B cell (primary cell): ENCODE results near the gene KLHL22. TPM values are rescaled to one million over a fixed set of nuclear protein-coding genes. Genes with fewer than 3 reads are reported as not detected.

Experiments
- ATAC-seq: fragments of 200-7000 bp; cut with Tn5 transposase; one replicate; pipeline ENCODE4 v1.10.0; 2021; ENCODE audit warnings: low read depth, mild to moderate bottlenecking, moderate number of reproducible peaks, moderate library complexity
- CTCF ChIA-PET: fragments of 350-600 bp; sonication (Branson Sonifier 250); formaldehyde crosslinking; loops from one replicate; lab custom pipeline; 2021; ENCODE audit warnings: antibody characterized with exemption, inconsistent platforms; lab: Charles Lee
- POLR2A ChIA-PET: fragments of 350-600 bp; sonication (Branson Sonifier 250); formaldehyde crosslinking; loops from one replicate; lab custom pipeline; 2021; ENCODE audit warnings: antibody characterized with exemption; lab: Charles Lee
- DNase-seq: peaks from one replicate; pipeline ENCODE4 v3.0.0; 2013
- H2AFZ ChIP-seq: 2 replicates; pipeline ENCODE4 v1.6.1; 2012; ENCODE audit warnings: mild to moderate bottlenecking, low read depth, low read length; ENCODE audit not compliant: insufficient read depth, poor library complexity, severe bottlenecking
- H3K27ac ChIP-seq, 2 donors: 1 replicate in 1 of 2; 2 replicates in 1 of 2; pipeline ENCODE4 v1.5.1; 2012 to 2013; ENCODE audit warnings: low read length in 2 of 2, mild to moderate bottlenecking in 2 of 2, moderate library complexity in 1 of 2
- H3K27me3 ChIP-seq, 4 experiments: fragments of 200-600 bp in 1 of 4; sonication (generic) in 1 of 4; replicated peaks in 1 of 4; 1 replicate in 2 of 4; 2 replicates in 2 of 4; pipeline versions ENCODE4 v1.6.1 to v1.7.0; 2013 to 2016; ENCODE audit warnings: low read length in 3 of 4, mild to moderate bottlenecking in 2 of 4, mixed read lengths in 1 of 4, moderate library complexity in 1 of 4; ENCODE audit not compliant: insufficient read depth in 4 of 4, control insufficient read depth in 3 of 4; ENCODE audit errors: control extremely low read depth in 1 of 4
- H3K36me3 ChIP-seq, 2 experiments: replicated peaks in 1 of 2; 1 replicate in 1 of 2; 2 replicates in 1 of 2; pipeline versions ENCODE4 v1.6.1 to v1.7.1; 2013; ENCODE audit warnings: low read length in 1 of 2; ENCODE audit not compliant: insufficient read depth in 2 of 2, control insufficient read depth in 1 of 2; ENCODE audit errors: control extremely low read depth in 1 of 2, extremely low read depth in 1 of 2
- H3K4me1 ChIP-seq, 2 donors: fragments of 200-600 bp in 1 of 2; sonication (generic) in 1 of 2; 1 replicate in 1 of 2; 2 replicates in 1 of 2; pipeline versions ENCODE4 v1.5.1 to v1.6.1; 2013 to 2017; ENCODE audit warnings: low read length in 2 of 2; ENCODE audit not compliant: control insufficient read depth in 2 of 2, insufficient read depth in 2 of 2
- H3K4me2 ChIP-seq: replicated peaks from 2 replicates; pipeline ENCODE3; 2012; ENCODE audit warnings: mild to moderate bottlenecking, low read depth, low read length; ENCODE audit not compliant: poor library complexity, severe bottlenecking
- H3K4me3 ChIP-seq, 5 experiments: fragments of 200-600 bp in 1 of 5; sonication (generic) in 1 of 5; 1 replicate in 3 of 5; 2 replicates in 2 of 5; pipeline versions ENCODE4 v1.5.1 to v1.7.0; 2011 to 2016; ENCODE audit warnings: low read length in 4 of 5, mild to moderate bottlenecking in 4 of 5, low read depth in 2 of 5, control low read depth in 1 of 5, moderate library complexity in 1 of 5; ENCODE audit not compliant: insufficient read depth in 1 of 5; ENCODE audit errors: control extremely low read depth in 1 of 5, extremely low read depth in 1 of 5
- H3K79me2 ChIP-seq: fragments of 200-600 bp; sonication (generic); one replicate; pipeline ENCODE4 v1.6.0; 2016; ENCODE audit warnings: low read length; ENCODE audit not compliant: control insufficient read depth, insufficient read depth
- H3K9ac ChIP-seq: fragments of 200-600 bp; sonication (generic); 2 replicates; pipeline ENCODE4 v1.6.1; 2017; ENCODE audit warnings: mild to moderate bottlenecking, low read length, moderate library complexity
- H3K9me3 ChIP-seq, 3 donors: one replicate each; pipeline versions ENCODE4 v1.6.1 to v1.7.1; 2013; ENCODE audit warnings: low read length in 2 of 3; ENCODE audit not compliant: control insufficient read depth in 2 of 3, insufficient read depth in 1 of 3; ENCODE audit errors: control extremely low read depth in 1 of 3
- H4K20me1 ChIP-seq: 2 replicates; pipeline ENCODE4 v1.6.0; 2012; ENCODE audit warnings: mild to moderate bottlenecking, low read length; ENCODE audit not compliant: insufficient read depth, control insufficient read depth, poor library complexity, severe bottlenecking
- H3K27ac Mint-ChIP-seq: one replicate; pipeline ENCODE4 v1.8.0; 2021; ENCODE audit warnings: mixed read lengths
- H3K27me3 Mint-ChIP-seq: one replicate; pipeline ENCODE4 v1.8.0; 2021; ENCODE audit warnings: mixed read lengths
- H3K4me1 Mint-ChIP-seq: one replicate; pipeline ENCODE4 v1.8.0; 2021; ENCODE audit warnings: mixed read lengths
- H3K4me3 Mint-ChIP-seq: one replicate; pipeline ENCODE4 v1.8.0; 2021; ENCODE audit warnings: mixed read lengths
- H3K9me3 Mint-ChIP-seq: one replicate; pipeline ENCODE4 v1.8.0; 2022; ENCODE audit warnings: mixed read lengths; ENCODE audit not compliant: insufficient read depth
- EZH2 ChIP-seq: IDR thresholded peaks from 2 replicates; pipeline ENCODE4 v1.6.1; 2012; ENCODE audit warnings: borderline replicate concordance, low read depth, mild to moderate bottlenecking, moderate library complexity, low read length; ENCODE audit not compliant: insufficient read depth, poor library complexity, severe bottlenecking
- WGBS: methylation state at CpG from one replicate; pipeline ENCODE4 v1.1.5; 2013; ENCODE audit warnings: missing lambda C conversion rate; ENCODE audit not compliant: insufficient coverage; 5-methylcytosine and 5-hydroxymethylcytosine counted together
- intact Hi-C: fragments of 100-400 bp; cut with micrococcal nuclease; formaldehyde crosslinking; loops from one replicate; pipeline ENCODE4 v1.10.0; 2022
- polyA plus RNA-seq: library from polyadenylated mRNA; depleted of rRNA; stranded (reverse); fragments of >200 nt; gene quantifications from 2 replicates; pipeline ENCODE4 v1.2.3, GENCODE V29; 2012
- total RNA-seq, 2 donors: library from RNA; stranded (reverse); fragments of 120-200 nt in 1 of 2; gene quantifications; 1 replicate in 1 of 2; 2 replicates in 1 of 2; pipeline versions ENCODE4 v1.2.3 to v1.2.4, GENCODE V29; 2013 to 2022
- TF ChIP-seq, protein P1 (sequence below): fragments of 200-600 bp; IDR thresholded peaks from one replicate; pipeline ENCODE4 v1.8.0; 2022; ENCODE audit warnings: antibody characterized with exemption, mild to moderate bottlenecking

Gene KLHL22
- total and polyA plus RNA-seq, 2 donors (not counting 1 experiment from before 2014, with no cell fraction given) = 37.0 to 45.6 TPM

DNA sequence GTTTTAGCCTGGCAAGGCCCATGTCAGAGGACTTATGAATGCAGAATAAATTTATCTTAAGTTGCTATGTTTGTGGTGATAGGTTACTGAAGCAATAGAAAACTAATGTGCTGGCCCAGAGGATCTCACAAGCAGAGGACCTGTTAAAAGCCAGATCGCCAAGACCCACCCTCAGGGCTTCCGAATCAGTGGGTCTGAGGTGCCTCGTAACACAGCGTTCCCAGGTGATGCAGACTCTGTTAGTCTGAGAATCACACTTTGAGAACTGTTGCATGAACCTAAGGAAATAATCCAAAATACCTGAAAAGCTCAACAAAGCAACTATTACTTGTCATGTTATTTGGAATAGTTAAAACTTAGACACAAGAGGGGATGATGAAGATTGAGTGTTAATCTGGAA lies 51.3 kb downstream of the KLHL22 start:
- no peaks in the 10 kb centered on the region for H3K79me2 ChIP-seq
- ChIA-PET CTCF (interaction anchor here (0.9 to 1.7 kb wide), 2 partner anchors 9 to 19 kb away, joined by 3 read pairs; no protein-coding TSS in a partner anchor), POLR2A (interaction anchor here (0.6 to 0.7 kb wide), 2 partner anchors 13 to 391 kb away, joined by 3 to 9 read pairs; no protein-coding TSS in a partner anchor)
- TF ChIP-seq, protein P1, sequence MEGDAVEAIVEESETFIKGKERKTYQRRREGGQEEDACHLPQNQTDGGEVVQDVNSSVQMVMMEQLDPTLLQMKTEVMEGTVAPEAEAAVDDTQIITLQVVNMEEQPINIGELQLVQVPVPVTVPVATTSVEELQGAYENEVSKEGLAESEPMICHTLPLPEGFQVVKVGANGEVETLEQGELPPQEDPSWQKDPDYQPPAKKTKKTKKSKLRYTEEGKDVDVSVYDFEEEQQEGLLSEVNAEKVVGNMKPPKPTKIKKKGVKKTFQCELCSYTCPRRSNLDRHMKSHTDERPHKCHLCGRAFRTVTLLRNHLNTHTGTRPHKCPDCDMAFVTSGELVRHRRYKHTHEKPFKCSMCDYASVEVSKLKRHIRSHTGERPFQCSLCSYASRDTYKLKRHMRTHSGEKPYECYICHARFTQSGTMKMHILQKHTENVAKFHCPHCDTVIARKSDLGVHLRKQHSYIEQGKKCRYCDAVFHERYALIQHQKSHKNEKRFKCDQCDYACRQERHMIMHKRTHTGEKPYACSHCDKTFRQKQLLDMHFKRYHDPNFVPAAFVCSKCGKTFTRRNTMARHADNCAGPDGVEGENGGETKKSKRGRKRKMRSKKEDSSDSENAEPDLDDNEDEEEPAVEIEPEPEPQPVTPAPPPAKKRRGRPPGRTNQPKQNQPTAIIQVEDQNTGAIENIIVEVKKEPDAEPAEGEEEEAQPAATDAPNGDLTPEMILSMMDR = no peak
- no peak for TF ChIP-seq EZH2
- H3K27ac Mint-ChIP-seq = no peak overlapping the region
- no peak overlapping the region for H2AFZ ChIP-seq
- peaks cover 2 to 28% of the 10 kb centered on the region in 2 experiments for H3K36me3 ChIP-seq
- intact Hi-C loops = no loop called here
- H3K27ac ChIP-seq = no peak overlapping the region
- no peaks in the 10 kb centered on the region for H3K27me3 Mint-ChIP-seq
- H3K9me3 Mint-ChIP-seq = no peaks in the 10 kb centered on the region
- ATAC-seq (no peak), DNase-seq (no peak)
- no peak overlapping the region for H3K9ac ChIP-seq
- H4K20me1 ChIP-seq = no peaks in the 10 kb centered on the region
- H3K4me1 Mint-ChIP-seq = peaks cover 2% of the 10 kb centered on the region
- 96% methylated on average over 4 of the region's 4 CpGs for WGBS
- H3K4me1 ChIP-seq = no peaks in the 10 kb centered on the region
- no peaks in the 10 kb centered on the region for H3K9me3 ChIP-seq
- H3K27me3 ChIP-seq = peaks cover 0 to under 1% (median 0%) of the 10 kb centered on the region in 4 experiments
- H3K4me3 Mint-ChIP-seq = no peak overlapping the region
- H3K4me2 ChIP-seq = no peak overlapping the region
- no peak overlapping the region for H3K4me3 ChIP-seq

DNA sequence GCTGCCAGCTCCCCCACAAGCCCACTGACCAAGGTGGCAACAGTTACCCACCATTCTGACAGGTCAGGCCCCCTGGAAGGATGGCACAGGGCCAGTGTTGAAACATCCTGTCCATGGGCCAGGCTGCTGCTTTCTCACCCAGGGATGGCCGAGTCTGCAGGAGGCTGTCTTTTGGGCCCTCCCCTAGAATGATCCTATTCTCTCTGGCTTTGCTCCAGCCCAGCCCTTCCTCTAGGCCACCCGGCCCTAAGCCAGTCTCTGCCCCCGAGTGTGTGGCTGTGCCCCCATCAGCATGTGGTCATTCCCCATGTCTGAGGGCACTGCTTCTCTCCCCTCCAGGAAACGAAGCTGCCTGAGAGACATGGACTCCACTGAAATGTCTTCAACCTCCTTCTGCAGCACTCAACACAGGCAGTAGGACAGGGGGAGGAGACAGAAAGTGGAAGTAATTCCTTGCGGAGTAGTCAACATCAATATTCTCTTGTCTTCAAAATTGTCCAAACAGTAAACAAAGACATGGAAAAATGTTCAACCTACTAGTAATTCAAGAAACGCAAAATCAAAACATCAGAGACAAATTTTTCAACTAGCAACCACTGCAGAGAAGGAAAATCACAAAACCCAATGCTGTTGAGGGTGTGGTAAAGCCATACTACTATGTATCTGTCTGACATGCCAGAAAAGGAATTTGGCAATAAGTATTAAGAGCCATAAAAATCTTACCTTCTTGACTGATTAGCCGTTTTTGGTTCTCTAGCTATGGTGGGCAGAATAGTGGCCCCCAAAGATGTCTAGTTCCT lies 52.9 kb downstream of the KLHL22 start:
- DNase-seq = no peak
- H3K36me3 ChIP-seq = peaks cover 2 to 28% of the 10 kb centered on the region in 2 experiments
- intact Hi-C loops = no loop called here
- ChIA-PET POLR2A (interaction anchor here (1.6 kb wide), 1 partner anchor 21 kb away, joined by 6 read pairs; no protein-coding TSS in a partner anchor), CTCF (interaction anchor here (1.0 kb wide), 1 partner anchor 24 kb away, joined by 3 read pairs; no protein-coding TSS in a partner anchor)
- Mint-ChIP-seq H3K27me3 (peaks cover 5% of the 10 kb centered on the region), H3K9me3 (no peaks in the 10 kb centered on the region), H3K4me3 (no peak overlapping the region), H3K4me1 (peaks cover 7% of the 10 kb centered on the region), H3K27ac (no peak overlapping the region)
- H3K4me2 ChIP-seq = no peak overlapping the region
- 91% methylated on average over 4 of the region's 7 CpGs for WGBS
- no peak overlapping the region for H3K27ac ChIP-seq
- H3K4me1 ChIP-seq = peaks cover 6 to 9% of the 10 kb centered on the region in 2 donors
- H3K9me3 ChIP-seq = peaks cover 0 to 11% (median 0%) of the 10 kb centered on the region in 3 donors
- peaks cover 0 to 16% (median 5%) of the 10 kb centered on the region in 4 experiments for H3K27me3 ChIP-seq
- TF ChIP-seq, protein P1 = no peak
- TF ChIP-seq EZH2 = no peak
- H2AFZ ChIP-seq = no peak overlapping the region
- ATAC-seq = no peak
- H3K79me2 ChIP-seq = no peaks in the 10 kb centered on the region
- no peak overlapping the region for H3K4me3 ChIP-seq
- H4K20me1 ChIP-seq = peaks cover 10% of the 10 kb centered on the region
- no peak overlapping the region for H3K9ac ChIP-seq
